GM23248 (cell line): ENCODE data around the gene CXCL6.

Source experiments
- EZH2 ChIP-seq: fragments of 200-600 bp; sonication (generic); IDR thresholded peaks from 2 replicates; pipeline ENCODE4 v1.6.1; 2018; ENCODE audit warnings: antibody characterized with exemption, mild to moderate bottlenecking; ENCODE audit not compliant: insufficient read depth, poor library complexity, severe bottlenecking
- EZH2phosphoT487 ChIP-seq: fragments of 200-600 bp; sonication (generic); IDR thresholded peaks from 2 replicates; pipeline ENCODE4 v1.6.1; 2018; ENCODE audit warnings: antibody characterized with exemption, moderate library complexity, mild to moderate bottlenecking, low read depth; ENCODE audit not compliant: insufficient read depth

DNA sequence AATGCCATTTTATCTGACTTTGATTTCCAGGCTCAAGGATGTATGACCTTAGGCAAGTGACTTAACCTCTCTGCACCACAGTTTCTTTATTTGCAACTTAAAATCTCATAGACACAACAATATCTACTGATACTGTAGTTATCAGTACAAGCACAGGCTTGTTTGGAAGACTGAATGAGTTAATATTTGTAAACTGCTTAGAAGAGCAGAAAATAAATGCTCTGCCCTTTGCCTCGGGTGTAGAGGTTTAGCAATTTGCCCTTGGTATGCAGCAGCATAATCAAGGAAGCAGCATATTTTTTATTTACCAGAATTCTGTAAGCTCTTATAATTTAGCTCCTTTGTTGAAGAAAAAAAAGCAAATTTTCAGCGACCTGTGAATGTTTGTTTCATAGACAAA, 29.8 kb downstream of the CXCL6 start:
- TF ChIP-seq EZH2phosphoT487 (no peak), EZH2 (no peak)
